Measurements from ENCODE around the gene ZNF784.

The ZNF784 gene, protein sequence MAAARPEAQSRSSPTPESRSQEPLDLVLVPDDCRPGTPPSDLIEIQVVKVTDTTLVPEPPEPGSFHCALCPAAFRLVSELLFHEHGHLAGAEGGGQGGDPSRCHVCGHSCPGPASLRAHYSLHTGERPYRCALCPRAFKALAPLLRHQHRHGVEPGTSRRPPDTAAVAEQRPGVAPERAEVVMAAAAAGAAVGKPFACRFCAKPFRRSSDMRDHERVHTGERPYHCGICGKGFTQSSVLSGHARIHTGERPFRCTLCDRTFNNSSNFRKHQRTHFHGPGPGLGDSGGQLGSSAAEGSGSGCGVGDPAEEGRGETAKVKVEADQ

DNA sequence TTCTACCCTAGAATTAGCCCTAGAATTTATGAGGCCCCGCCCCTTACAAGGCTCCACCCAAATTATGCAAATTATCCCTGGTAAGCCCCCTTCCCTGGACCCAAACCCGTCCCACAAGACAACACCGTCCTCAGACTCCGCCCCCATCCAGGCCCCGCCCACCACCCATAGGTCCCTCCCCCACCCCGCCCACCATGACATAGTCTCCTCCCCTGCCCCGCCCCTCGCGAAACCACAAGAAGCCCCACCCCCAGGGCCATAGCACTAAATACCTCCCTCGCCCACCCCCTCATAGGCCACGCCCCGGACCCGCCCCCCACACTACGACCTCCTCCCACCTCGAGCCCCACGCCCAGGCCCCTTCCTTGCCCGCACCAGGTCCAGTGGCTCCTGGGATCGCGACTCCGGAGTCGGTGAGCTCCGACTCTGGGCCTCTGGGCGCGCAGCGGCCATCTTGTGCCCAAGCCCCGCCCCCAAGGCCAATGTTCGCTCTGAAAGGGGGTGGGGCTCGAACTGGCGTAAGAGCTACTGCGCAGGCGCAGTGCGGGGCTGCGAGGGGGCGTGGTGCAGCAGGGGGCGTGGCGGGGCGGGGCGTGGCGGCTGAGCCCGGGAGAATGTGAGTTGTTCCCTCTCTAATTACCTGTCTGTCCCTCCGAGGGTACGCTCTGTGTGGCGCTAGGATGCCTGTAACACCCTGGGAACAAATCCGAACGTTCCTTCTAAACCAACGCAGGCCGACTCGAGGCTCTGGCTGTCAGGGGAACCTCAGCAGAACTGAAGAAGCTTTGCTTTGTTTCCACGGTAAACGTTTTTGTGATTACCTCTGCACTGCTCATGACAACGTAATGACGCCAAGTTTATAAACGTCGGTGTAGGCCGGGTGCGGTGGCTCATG is at the start of gene ZNF784:
ZNF784 (minus strand) TSS at position 458 of the 895 bp plus-strand sequence; CDS start at position 453, 5 bp downstream.
- DNase-seq (ENCODE audit: extremely low read depth in 1 of 2, low read depth in 1 of 2) = peak; percentile 87 to 94

DNA sequence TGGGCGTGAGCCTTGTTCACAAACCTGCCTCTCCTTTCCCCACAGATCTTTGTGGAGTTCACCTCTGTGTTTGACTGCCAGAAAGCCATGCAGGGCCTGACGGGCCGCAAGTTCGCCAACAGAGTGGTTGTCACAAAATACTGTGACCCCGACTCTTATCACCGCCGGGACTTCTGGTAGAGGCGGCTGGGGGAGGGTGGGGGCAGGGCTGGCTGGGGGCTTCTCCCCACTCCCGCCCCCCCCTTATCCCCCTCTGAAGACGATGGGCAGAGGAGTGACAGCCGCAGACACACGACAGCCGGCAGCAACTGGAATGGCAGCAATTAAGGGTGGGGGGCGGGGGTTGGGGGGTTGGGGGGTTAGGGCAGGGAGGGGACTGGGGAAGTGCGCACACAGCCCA is 49.5 kb upstream of the ZNF784 start:
- DNase-seq (ENCODE audit: extremely low read depth in 1 of 2, low read depth in 1 of 2) = no peak

DNA sequence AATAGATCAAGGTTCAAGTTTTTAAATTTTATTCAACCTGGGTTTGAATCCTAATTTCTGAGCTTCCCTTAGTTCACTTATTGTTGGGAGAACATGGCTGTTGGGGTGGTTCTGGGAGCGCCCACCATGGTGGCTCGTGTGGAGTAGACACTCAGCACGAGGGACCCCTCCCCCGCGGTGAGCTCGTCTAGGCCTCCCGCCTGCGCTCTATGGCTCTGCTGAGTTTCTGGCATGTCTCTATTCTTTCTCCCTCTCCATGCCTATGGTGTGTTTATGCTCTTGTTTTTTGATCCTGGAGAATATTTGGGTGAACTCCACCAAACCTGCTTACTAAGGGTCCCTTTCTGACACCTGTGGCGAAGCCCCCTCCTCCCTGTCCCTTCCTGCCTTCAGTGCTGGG is 49.1 kb upstream of the ZNF784 start:
- DNase-seq (ENCODE audit: extremely low read depth in 1 of 2, low read depth in 1 of 2) = no peak

DNA sequence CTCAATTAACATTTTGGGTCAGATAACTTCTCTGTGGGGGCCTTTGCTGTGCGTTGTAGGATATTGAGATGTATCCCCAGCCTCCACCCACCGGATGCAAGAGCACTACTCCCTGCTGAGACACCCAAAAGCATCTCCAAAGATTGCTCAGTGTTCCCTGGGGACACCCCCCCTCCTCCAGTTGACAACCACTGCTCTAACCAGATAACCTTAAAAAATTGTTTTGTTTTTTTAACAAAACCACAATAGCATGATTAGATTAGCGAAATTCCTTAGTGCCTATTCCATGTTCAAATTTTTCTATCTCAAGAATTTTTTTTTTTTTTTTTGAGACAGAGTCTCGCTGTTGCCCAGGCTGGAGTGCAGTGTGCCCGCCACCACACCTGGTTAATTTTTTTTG is 48.1 kb upstream of the ZNF784 start:
- no peak for DNase-seq (ENCODE audit: extremely low read depth in 1 of 2, low read depth in 1 of 2)

DNA sequence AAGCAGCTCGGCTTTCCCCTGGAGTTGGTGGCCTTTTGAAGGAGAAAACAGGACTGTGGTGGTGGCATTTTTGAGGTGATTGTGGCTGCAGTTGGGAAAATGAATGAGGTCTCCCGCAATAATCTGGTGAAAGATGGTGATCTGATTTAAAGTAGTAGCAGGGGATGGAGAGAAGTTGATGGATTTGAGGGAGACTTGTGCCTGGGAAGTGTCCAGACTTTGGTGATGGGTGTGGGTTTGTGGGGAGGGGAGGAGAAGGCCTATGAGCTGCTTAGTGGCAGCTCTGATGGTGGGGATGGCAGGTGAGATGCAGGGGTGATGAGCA is 46.6 kb upstream of the ZNF784 start:
- DNase-seq (ENCODE audit: extremely low read depth in 1 of 2, low read depth in 1 of 2) = no peak

DNA sequence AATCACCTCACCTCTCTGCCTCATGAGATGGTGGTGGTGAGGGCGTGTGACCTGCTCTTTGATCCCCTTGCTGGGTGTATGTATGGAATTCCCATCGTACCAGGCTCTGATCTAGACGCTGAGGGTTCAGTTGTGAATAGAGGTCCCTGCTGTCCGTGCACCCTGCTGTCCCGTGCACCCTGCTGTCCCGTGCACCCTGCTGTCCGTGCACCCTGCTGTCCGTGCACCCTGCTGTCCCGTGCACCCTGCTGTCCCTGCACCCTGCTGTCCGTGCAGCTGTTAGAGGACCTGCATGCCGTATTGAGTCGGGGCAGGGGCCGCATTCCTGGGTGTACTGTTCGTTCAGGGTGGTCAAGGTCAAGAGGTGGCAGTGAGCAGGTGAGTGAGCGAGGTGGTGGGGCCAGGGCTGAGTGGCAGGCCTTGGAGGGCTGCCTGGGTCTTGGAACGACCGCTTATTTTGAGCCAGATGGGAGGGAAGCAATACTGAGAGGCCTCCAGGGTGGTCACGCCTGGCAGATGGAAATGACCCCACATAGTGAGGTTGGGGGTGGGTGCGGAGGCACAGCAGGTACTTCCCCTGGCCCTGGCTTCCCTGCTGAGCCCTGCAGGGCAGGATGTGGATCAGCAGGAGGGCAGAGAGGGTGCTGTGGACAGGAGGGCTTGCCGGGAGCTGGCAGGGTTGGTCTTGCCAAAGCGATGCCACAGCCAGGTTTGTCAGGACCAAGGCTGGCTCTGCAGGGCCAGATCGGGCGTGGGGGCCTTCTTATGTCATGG is 46.1 kb upstream of the ZNF784 start:
- no peak for DNase-seq (ENCODE audit: extremely low read depth in 1 of 2, low read depth in 1 of 2)

DNA sequence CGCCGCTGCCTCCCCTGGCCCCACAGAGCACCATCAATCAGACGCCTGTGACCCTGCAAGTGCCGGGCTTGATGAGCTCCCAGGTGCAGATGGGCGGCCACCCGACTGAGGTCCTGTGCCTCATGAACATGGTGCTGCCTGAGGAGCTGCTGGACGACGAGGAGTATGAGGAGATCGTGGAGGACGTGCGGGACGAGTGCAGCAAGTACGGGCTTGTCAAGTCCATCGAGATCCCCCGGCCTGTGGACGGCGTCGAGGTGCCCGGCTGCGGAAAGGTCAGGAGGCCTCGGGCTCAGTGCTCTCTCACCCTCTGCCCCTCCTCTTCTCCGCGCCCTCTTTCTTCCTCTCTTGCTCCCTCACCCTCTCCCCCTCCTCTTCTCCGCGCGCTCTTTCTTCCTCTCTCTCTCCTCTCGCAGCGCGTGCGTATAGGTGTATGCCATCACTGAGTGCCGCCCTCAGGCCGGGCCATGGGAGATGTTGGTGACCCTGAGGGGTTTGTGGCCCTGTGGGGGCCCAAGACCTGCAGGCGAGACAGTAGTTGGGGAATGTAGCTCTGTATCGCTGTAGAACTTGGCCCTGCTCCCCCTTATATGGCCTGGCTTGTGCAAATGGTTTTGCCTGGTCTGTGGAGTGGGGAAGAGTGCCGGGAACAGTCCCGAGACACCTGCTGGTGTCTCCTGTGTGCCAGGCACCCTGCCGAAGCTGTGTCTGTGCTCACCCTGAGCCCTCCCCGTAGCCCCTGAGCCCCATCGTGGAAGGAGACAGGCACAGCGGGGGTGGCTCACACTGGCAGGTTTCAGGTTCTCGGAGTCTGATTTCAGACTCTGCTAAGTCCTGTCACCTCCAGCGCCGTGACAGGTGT is 45.3 kb upstream of the ZNF784 start:
- DNase-seq (ENCODE audit: extremely low read depth in 1 of 2, low read depth in 1 of 2) = no peak

DNA sequence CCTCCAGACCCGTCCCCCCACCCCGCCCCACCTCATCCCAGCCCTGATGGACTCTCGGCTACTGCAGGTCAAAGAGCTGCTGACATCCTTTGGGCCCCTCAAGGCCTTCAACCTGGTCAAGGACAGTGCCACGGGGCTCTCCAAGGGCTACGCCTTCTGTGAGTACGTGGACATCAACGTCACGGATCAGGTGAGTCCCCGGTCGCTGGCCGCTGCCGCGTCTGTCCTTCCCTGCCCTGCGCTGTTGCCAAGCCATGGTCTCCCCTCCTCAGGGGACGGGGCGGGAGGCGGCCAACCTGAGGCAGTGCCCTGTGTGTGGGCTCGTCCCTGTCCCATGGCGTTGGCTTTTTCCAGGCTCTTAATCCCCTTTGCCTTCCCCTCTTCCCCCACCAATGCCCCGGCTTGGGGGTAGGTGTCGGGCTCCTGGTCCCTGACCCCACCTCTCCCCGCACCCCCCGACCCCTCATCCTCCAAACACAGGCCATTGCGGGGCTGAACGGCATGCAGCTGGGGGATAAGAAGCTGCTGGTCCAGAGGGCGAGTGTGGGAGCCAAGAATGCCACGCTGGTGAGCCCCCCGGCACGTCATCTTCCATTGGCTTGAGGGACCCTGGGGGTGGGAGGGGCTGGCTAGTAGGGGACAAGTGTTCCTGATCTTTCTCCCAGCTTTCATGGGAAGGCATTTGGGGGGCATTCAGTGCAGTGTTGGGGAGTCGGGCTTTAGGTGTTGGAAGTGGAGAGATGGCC is 44.4 kb upstream of the ZNF784 start:
- DNase-seq (ENCODE audit: extremely low read depth in 1 of 2, low read depth in 1 of 2) = no peak

DNA sequence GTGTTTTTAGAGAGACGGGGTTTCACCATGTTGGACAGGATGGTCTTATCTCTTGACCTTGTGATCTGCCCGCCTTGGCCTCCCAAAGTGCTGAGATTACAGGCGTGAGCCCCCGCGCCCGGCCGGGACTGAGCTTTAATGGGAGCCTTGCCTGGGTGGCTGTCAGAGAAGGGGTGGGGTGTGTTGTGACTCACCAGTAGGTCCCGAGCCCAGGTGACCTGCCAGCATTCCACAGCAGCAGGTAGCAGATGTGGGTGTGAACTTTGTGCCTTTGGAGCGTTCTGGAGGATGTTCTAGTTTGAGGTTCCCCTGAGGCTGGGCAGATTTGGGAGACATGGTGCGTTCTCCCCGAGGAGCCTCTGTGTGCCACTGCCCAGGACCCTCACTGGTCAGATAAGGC is 43.6 kb upstream of the ZNF784 start:
- no peak for DNase-seq (ENCODE audit: extremely low read depth in 1 of 2, low read depth in 1 of 2)

DNA sequence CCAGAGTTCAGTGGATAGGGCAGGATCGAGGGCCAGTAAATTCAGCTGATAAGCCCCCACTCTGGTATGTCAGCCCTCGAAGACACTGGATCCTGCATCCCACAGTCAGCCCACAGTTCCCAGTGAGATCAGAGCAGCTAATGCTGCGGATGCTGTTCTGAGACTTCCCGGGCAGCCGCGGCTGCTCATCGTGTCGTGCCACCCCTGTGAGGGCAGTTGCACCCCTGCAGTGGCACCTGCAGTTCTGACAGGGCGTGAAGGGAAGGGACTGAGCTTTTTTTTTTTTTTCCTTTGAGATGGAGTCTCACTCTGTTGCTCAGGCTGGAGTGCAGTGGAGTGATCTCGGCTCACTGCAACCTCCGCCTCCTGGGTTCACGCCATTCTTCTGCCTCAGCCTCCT is 43.1 kb upstream of the ZNF784 start:
- DNase-seq (ENCODE audit: extremely low read depth in 1 of 2, low read depth in 1 of 2) = no peak

DNA sequence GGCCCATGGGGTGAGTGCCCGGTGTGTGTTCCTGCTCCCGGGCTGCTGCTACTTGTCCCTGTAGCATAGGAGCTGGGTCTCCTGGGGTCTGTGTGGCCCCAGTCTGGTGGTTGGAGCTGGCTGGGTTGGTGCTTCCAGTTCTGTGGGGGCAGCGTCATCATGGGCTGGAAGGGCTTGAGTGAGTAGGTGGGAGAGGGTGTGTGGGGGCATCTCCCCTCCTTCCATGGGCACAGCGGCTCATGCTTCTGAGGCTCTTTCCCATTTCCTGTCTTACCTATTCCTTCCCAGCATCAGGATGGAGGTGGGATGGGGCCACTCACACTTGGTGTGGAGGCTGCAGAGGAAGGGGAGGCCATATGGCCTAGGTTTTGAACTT is 42.6 kb upstream of the ZNF784 start:
- DNase-seq (ENCODE audit: extremely low read depth in 1 of 2, low read depth in 1 of 2) = no peak

DNA sequence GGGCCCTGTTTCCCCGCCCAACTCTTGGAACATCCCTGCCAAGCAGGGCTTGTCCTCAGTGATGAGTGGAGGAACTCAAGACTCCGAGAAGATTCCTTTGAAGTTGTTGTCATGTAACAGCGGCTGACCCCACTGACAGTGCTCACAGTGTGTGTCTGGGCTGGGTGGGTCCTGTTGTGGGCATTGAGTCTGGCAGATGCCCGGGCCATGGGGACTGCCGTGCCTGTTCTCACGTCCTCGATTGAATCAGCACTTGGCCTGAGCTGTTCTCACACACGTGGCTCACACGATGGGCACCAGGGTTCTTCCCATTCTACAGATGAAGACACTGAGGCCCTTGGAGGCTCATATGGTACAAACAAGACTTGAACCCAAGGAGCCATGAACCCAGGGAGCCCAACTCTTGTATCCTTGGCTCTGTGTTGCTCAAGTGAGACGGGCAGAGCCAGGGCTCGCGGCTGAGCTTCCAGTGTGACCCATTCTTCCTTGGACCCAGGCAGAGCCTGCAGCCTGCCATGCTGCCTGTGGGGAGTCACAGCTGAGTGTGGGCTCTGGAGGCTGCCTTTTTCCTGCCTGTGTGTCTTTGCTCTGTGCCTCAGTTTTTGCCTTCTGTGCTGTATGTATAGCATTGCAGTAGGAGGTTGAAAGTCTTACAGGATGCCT is 42.1 kb upstream of the ZNF784 start:
- no peak for DNase-seq (ENCODE audit: extremely low read depth in 1 of 2, low read depth in 1 of 2)

DNA sequence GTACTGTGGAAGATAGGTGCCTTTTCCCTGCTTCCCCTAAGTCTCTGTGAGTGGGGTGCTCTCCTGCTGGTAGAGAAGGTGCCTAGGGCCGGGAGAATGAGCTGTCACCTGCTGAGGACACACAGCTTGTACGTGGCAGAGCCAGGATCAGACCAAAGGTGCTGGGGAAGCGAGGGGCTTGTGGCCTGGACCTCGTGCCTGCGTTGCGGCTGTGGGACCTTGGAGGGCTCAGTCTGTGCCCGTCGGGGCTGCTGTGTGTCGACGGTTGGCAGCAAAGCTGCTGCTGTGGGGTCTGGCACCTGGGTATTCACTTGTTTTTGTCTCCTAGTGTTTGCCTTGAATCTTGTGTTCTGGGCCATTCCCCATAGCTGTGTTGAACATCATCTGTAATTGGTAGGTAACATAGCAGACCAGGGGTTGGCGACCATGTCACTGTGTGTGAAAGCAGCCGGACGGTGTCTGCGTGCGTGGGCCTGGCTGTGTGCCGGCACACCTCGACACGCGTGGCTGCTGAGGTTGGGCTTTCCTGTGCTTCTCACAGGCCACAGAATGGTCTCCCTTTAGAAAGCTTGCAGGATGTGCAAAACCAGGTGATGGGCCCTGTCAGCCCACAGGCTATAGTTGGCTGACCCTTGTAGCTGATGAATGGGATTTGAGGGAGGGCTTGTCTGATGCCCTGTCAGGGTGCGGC is 39.6 kb upstream of the ZNF784 start:
- DNase-seq (ENCODE audit: extremely low read depth in 1 of 2, low read depth in 1 of 2) = no peak

DNA sequence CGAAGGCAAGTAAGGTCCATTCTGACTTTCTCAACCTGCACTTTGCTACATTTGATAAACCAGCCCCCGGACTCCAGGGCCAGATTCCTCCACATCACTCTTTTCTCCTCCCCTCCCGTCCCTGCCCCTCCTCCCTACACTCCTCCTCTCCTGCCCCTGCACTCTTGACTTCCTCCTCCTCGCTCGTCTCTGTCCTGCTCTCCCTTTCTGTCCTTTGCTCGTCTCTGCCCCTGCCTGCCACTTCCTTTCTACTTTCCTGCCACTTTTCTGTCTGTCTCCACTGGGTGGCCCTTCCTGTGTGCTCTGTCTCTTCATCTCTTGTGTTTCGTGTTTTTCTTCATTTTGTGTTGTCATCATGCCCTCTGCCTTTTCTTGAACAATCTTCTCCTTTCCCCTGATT is 37.5 kb upstream of the ZNF784 start:
- DNase-seq (ENCODE audit: extremely low read depth in 1 of 2, low read depth in 1 of 2) = no peak

DNA sequence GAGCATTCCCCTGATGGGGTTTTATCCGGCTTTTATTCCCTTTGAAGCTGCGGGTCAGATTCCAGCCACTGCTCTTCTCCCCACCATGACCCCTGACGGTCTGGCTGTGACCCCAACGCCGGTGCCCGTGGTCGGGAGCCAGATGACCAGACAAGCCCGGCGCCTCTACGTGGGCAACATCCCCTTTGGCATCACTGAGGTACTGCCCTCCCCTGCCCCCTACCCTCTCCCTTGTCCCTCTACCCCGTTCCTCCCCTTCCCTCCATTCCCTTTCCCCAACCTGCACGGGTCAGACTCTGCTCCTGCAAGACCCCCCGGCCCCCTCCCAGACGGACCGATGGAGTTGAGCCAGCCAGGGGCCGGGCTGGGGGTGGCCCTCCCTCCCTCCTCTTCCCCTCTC is 36.6 kb upstream of the ZNF784 start:
- no peak for DNase-seq (ENCODE audit: extremely low read depth in 1 of 2, low read depth in 1 of 2)

DNA sequence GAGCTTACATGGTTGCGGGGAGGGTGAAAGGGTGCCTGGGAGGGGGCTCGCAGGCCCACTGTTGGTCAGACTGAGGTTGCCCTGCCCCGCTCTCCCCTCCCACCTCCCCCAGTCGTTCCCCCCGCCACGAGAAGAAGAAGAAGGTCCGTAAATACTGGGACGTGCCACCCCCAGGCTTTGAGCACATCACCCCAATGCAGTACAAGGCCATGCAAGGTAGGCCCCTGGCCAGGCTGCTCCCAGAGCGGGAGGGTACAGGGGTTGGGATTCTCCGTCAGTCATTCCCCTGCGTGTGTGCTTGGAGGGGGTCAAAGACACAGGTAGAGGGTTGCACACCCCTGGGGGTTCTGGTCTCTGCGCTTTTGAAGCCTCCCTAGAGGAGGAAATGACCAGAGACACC is 36.0 kb upstream of the ZNF784 start:
- DNase-seq (ENCODE audit: extremely low read depth in 1 of 2, low read depth in 1 of 2) = no peak

DNA sequence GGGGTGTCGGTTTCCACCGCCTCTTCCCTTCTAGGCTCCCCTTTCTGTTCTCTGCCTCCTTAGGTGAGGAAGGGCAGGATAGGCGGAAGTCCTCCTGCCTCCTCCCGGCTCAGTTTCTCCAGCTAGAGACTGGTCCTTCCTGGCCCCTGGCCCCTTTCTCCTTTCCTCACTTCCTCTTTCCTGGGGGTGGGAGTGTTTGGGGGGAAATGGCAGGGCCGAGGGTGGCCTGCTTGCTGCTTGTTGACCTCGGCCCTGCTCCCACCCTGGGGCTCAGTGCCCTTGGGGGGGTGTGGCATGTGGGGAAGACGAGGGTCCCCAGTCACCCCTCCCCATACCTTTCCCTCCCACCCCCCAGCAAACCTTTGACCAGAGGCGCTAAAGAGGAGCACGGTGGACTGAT is 35.5 kb upstream of the ZNF784 start:
- no peak for DNase-seq (ENCODE audit: extremely low read depth in 1 of 2, low read depth in 1 of 2)

DNA sequence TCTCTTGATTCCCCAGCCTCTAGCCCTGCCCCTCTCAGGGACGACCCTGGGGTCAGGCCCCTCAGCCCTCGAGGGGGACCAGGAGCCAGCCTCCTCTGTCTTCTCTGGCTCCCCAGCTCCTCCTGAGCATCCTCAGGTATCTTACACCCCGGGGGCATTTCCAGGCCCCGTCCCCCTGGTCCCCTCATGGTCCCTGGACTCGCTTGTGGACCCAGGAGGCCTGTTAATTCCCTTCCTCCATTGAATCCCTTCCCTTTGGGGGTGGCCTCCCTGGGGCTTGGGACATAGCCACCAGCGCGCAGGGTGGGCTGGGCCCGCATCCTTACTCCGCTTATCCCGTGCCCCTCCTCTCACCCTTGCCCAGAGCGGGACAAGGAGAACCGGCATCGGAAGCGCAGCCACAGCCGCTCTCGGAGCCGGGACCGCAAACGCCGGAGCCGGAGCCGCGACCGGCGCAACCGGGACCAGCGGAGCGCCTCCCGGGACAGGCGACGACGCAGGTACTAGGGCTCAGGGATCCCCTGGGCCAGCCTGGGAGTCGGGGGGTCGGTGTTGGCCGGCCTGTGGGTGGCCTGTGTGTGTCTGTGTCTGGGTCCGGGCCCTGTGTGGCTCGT is 34.6 kb upstream of the ZNF784 start:
- DNase-seq (ENCODE audit: extremely low read depth in 1 of 2, low read depth in 1 of 2) = no peak
